WTC11 (cell line): ENCODE measurements around the gene MAPK7. TPM values are rescaled to one million over a fixed set of nuclear protein-coding genes. Genes with fewer than 3 reads are reported as not detected.

Experiments
- ATAC-seq: fragments of 200-7000 bp; cut with Tn5 transposase; 2 replicates; pipeline ENCODE4 v1.10.0; 2021; ENCODE audit warnings: mild to moderate bottlenecking, moderate library complexity
- CTCF ChIA-PET: fragments of 300-600 bp; sonication (Branson Sonifier 250); formaldehyde crosslinking; loops from one replicate; lab custom pipeline; 2021; ENCODE audit warnings: antibody characterized with exemption; lab: Charles Lee
- POLR2A ChIA-PET: fragments of 350-600 bp; sonication (Branson Sonifier 250); formaldehyde crosslinking; loops from one replicate; lab custom pipeline; 2021; ENCODE audit warnings: antibody characterized with exemption; lab: Charles Lee
- DNase-seq: peaks from one replicate; pipeline ENCODE4 v3.0.0; 2021; ENCODE audit warnings: low spot score
- H3K27ac Mint-ChIP-seq: 2 replicates; pipeline ENCODE4 v1.8.0; 2021; ENCODE audit warnings: mixed read lengths
- H3K27me3 Mint-ChIP-seq: 2 replicates; pipeline ENCODE4 v1.8.0; 2021; ENCODE audit warnings: low read depth, mild to moderate bottlenecking, moderate library complexity, mixed read lengths
- H3K36me3 Mint-ChIP-seq: 2 replicates; pipeline ENCODE4 v1.8.0; 2021; ENCODE audit warnings: mixed read lengths
- H3K4me1 Mint-ChIP-seq: 2 replicates; pipeline ENCODE4 v1.8.0; 2022; ENCODE audit warnings: mixed read lengths
- H3K4me3 Mint-ChIP-seq: 2 replicates; pipeline ENCODE4 v1.8.0; 2021; ENCODE audit warnings: mild to moderate bottlenecking, moderate library complexity, mixed read lengths
- H3K9me3 Mint-ChIP-seq: 2 replicates; pipeline ENCODE4 v1.8.0; 2021; ENCODE audit warnings: mixed read lengths
- CREB1 ChIP-seq: sonication (generic); formaldehyde crosslinking; IDR thresholded peaks from 2 replicates; pipeline ENCODE4 v1.8.0; 2023; ENCODE audit warnings: mild to moderate bottlenecking, missing genetic modification reagents
- CREM ChIP-seq: sonication (generic); formaldehyde crosslinking; IDR thresholded peaks from 2 replicates; pipeline ENCODE4 v1.8.1; 2022; ENCODE audit warnings: mild to moderate bottlenecking, missing genetic modification reagents, moderate library complexity
- E2F4 ChIP-seq: sonication (generic); formaldehyde crosslinking; IDR thresholded peaks from 2 replicates; pipeline ENCODE4 v1.8.1; 2022; ENCODE audit warnings: low read depth, mild to moderate bottlenecking, moderate library complexity, missing genetic modification reagents, borderline replicate concordance
- E2F5 ChIP-seq: sonication (generic); formaldehyde crosslinking; IDR thresholded peaks from 2 replicates; pipeline ENCODE4 v1.8.1; 2022; ENCODE audit warnings: mild to moderate bottlenecking, moderate library complexity, missing genetic modification reagents
- ERG ChIP-seq: fragments of 250-450 bp; sonication (Bioruptor Pico); IDR thresholded peaks from 2 replicates; pipeline ENCODE4 v1.8.0; 2021; ENCODE audit warnings: mild to moderate bottlenecking
- ESRRA ChIP-seq: sonication (generic); formaldehyde crosslinking; IDR thresholded peaks from 2 replicates; pipeline ENCODE4 v1.8.1; 2022; ENCODE audit warnings: mild to moderate bottlenecking, missing genetic modification reagents, borderline replicate concordance
- FOXK1 ChIP-seq: sonication (generic); formaldehyde crosslinking; IDR thresholded peaks from 2 replicates; pipeline ENCODE4 v1.8.0; 2022; ENCODE audit warnings: mild to moderate bottlenecking, moderate library complexity, missing genetic modification reagents
- GABPB1 ChIP-seq: sonication (generic); formaldehyde crosslinking; IDR thresholded peaks from 2 replicates; pipeline ENCODE4 v1.8.1; 2023; ENCODE audit warnings: mild to moderate bottlenecking, missing genetic modification reagents
- HMGA2 ChIP-seq: fragments of 250-450 bp; sonication (Bioruptor Pico); IDR thresholded peaks from 2 replicates; pipeline ENCODE4 v1.4.0; 2021; ENCODE audit warnings: mild to moderate bottlenecking, moderate library complexity
- IRF2 ChIP-seq: sonication (generic); formaldehyde crosslinking; IDR thresholded peaks from 2 replicates; pipeline ENCODE4 v1.8.0; 2022; ENCODE audit warnings: low read depth, missing genetic modification reagents, borderline replicate concordance
- JUN ChIP-seq: sonication (generic); formaldehyde crosslinking; IDR thresholded peaks from 2 replicates; pipeline ENCODE4 v1.8.0; 2023; ENCODE audit warnings: mild to moderate bottlenecking, missing genetic modification reagents
- MAX ChIP-seq: sonication (generic); formaldehyde crosslinking; IDR thresholded peaks from 2 replicates; pipeline ENCODE4 v1.8.0; 2022; ENCODE audit warnings: mild to moderate bottlenecking, missing genetic modification reagents
- MXD4 ChIP-seq: fragments of 250-450 bp; sonication (Bioruptor Pico); IDR thresholded peaks from 2 replicates; pipeline ENCODE4 v1.8.0; 2021; ENCODE audit warnings: mild to moderate bottlenecking, moderate library complexity, borderline replicate concordance
- MYBL2 ChIP-seq: sonication (generic); formaldehyde crosslinking; IDR thresholded peaks from 2 replicates; pipeline ENCODE4 v1.8.1; 2023; ENCODE audit warnings: mild to moderate bottlenecking, moderate library complexity, missing genetic modification reagents
- NFYB ChIP-seq: sonication (generic); formaldehyde crosslinking; conservative IDR thresholded peaks from 2 replicates; pipeline ENCODE4 v1.8.0; 2022; ENCODE audit warnings: low read depth, missing genetic modification reagents
- NR1H2 ChIP-seq: sonication (generic); formaldehyde crosslinking; IDR thresholded peaks from 2 replicates; pipeline ENCODE4 v1.9.0; 2021; ENCODE audit warnings: mild to moderate bottlenecking, moderate library complexity, missing genetic modification reagents
- OVOL2 ChIP-seq: fragments of 250-450 bp; sonication (Bioruptor Pico); IDR thresholded peaks from 2 replicates; pipeline ENCODE4 v1.9.0; 2021; ENCODE audit warnings: mild to moderate bottlenecking, borderline replicate concordance
- RORB ChIP-seq: fragments of 250-450 bp; sonication (Bioruptor Pico); IDR thresholded peaks from 2 replicates; pipeline ENCODE4 v1.9.0; 2021; ENCODE audit warnings: mild to moderate bottlenecking
- SOX15 ChIP-seq: fragments of 250-450 bp; sonication (Bioruptor Pico); IDR thresholded peaks from 2 replicates; pipeline ENCODE4 v1.9.0; 2021; ENCODE audit warnings: mild to moderate bottlenecking
- ZBTB21 ChIP-seq: sonication (generic); formaldehyde crosslinking; IDR thresholded peaks from 2 replicates; pipeline ENCODE4 v1.8.1; 2023; ENCODE audit warnings: mild to moderate bottlenecking, missing genetic modification reagents, borderline replicate concordance
- ZNF232 ChIP-seq: sonication (generic); formaldehyde crosslinking; IDR thresholded peaks from 2 replicates; pipeline ENCODE4 v1.8.0; 2022; ENCODE audit warnings: mild to moderate bottlenecking, missing genetic modification reagents
- ZNF396 ChIP-seq: fragments of 250-450 bp; sonication (Bioruptor Pico); IDR thresholded peaks from 2 replicates; pipeline ENCODE4 v1.8.0; 2021; ENCODE audit warnings: mild to moderate bottlenecking, moderate library complexity, borderline replicate concordance
- ZNF671 ChIP-seq: fragments of 250-450 bp; sonication (Bioruptor Pico); IDR thresholded peaks from 2 replicates; pipeline ENCODE4 v1.8.0; 2021; ENCODE audit warnings: mild to moderate bottlenecking
- ZSCAN18 ChIP-seq: fragments of 250-450 bp; sonication (Bioruptor Pico); IDR thresholded peaks from 2 replicates; pipeline ENCODE4 v2.1.2; 2022; ENCODE audit warnings: mild to moderate bottlenecking, moderate library complexity
- total RNA-seq: library from RNA; stranded (reverse); gene quantifications from 3 replicates; pipeline ENCODE4 v1.2.3, GENCODE V29; 2021

MAPK7 gene
- total RNA-seq, 1 experiment from 2014 or later, result 38.5 TPM

GRCh38 chr17:19375732-19376131 lies 2.6 kb upstream of the MAPK7 start:
- Mint-ChIP-seq H3K36me3 (peaks cover 18% of the 10 kb centered on the region), H3K27me3 (no peaks in the 10 kb centered on the region), H3K4me1 (peaks cover 16% of the 10 kb centered on the region), H3K27ac (peak overlapping the region; percentile 78; the same call in 1 of the 2 replicates), H3K9me3 (no peaks in the 10 kb centered on the region), H3K4me3 (peak overlapping the region; percentile 51)
- ChIA-PET POLR2A (no interaction called here), CTCF (interaction anchor here (1.0 kb wide), 1 partner anchor 13 kb away, joined by 3 read pairs; the partner anchor contains the start of gene B9D1)
- TF ChIP-seq CREM (no peak), CREB1 (CRISPR knock-in tag) (no peak), E2F4 (CRISPR knock-in tag) (no peak), SOX15 (CRISPR knock-in tag) (no peak), ZNF671 (CRISPR knock-in tag) (no peak), ERG (CRISPR knock-in tag) (no peak), JUN (CRISPR knock-in tag) (no peak), OVOL2 (CRISPR knock-in tag) (no peak), ZNF396 (CRISPR knock-in tag) (no peak), IRF2 (no peak), MXD4 (CRISPR knock-in tag) (no peak), ZSCAN18 (no peak)
- ATAC-seq, result no peak
- no peak for DNase-seq

GRCh38 chr17:19376811-19377210 lies 1.5 kb upstream of the MAPK7 start:
- ATAC-seq (no peak), DNase-seq (no peak)
- TF ChIP-seq HMGA2 (CRISPR knock-in tag) (0 out of 2 replicates have a peak, but pooled peaks have one; percentile 11), ESRRA (CRISPR knock-in tag) (no peak)
- ChIA-PET POLR2A (interaction anchor here (1.6 to 1.9 kb wide), 4 partner anchors 10 to 271 kb away, joined by 10 to 14 read pairs (median 14); partner anchors contain the start of genes ALDH3A2, B9D1 and MFAP4), CTCF (interaction anchor here (1.1 to 2.6 kb wide), 9 partner anchors 10 to 390 kb away, joined by 4 to 87 read pairs (median 16); partner anchors contain the start of genes B9D1 and MFAP4)
- Mint-ChIP-seq H3K9me3 (no peaks in the 10 kb centered on the region), H3K27me3 (no peaks in the 10 kb centered on the region), H3K36me3 (peaks cover 25% of the 10 kb centered on the region), H3K27ac (peak overlapping the region; percentile 97), H3K4me3 (peak overlapping the region; percentile 99), H3K4me1 (peaks cover 16% of the 10 kb centered on the region)

- peaks cover 31% of the 10 kb centered on the region for H3K36me3 Mint-ChIP-seq
- ChIA-PET CTCF (interaction anchor here (0.7 to 2.6 kb wide), 22 partner anchors 9 to 631 kb away, joined by 3 to 87 read pairs (median 6); partner anchors contain the start of genes ALDH3A2, B9D1, MFAP4 and SLC47A1), POLR2A (interaction anchor here (0.8 to 1.9 kb wide), 16 partner anchors 9 to 600 kb away, joined by 3 to 14 read pairs (median 5); partner anchors contain the start of genes AKAP10, ALDH3A2, B9D1 and MFAP4)
- peak; percentile 99 for DNase-seq
- peaks cover 16% of the 10 kb centered on the region for H3K4me1 Mint-ChIP-seq
- peak overlapping the region; percentile 99 for H3K4me3 Mint-ChIP-seq
- peak; percentile 93 for ATAC-seq
- H3K27me3 Mint-ChIP-seq, result no peaks in the 10 kb centered on the region
- H3K27ac Mint-ChIP-seq, result peak overlapping the region; percentile 97
- no peaks in the 10 kb centered on the region for H3K9me3 Mint-ChIP-seq
- peak; percentile 48 for TF ChIP-seq FOXK1 (CRISPR knock-in tag)
- no peak for TF ChIP-seq RORB (CRISPR knock-in tag)
- TF ChIP-seq NFYB (CRISPR knock-in tag), result peak; percentile 81
- TF ChIP-seq GABPB1 (CRISPR knock-in tag), result peak; percentile 26; the same call in 1 of the 2 replicates
- 0 out of 2 replicates have a peak, but pooled peaks have one; percentile 11 for TF ChIP-seq ZNF232 (CRISPR knock-in tag)
- no peak for TF ChIP-seq CREB1 (CRISPR knock-in tag)
- TF ChIP-seq NR1H2 (CRISPR knock-in tag), result no peak
- TF ChIP-seq E2F5, result peak; percentile 58; the same call in 1 of the 2 replicates
- TF ChIP-seq ZBTB21 (CRISPR knock-in tag), result peak; percentile 61; the same call in 1 of the 2 replicates
- no peak for TF ChIP-seq MYBL2 (CRISPR knock-in tag)
- peak; percentile 65; the same call in 1 of the 2 replicates for TF ChIP-seq MAX
Measured at GRCh38 chr17:19377602-19378415, 489 bp upstream of the MAPK7 start.
